Breast epithelium (tissue), 4 donors: ENCODE results near the gene PPAN. TPM values are rescaled to one million over a fixed set of nuclear protein-coding genes. Genes with fewer than 3 reads are reported as not detected.

Source experiments
- DNase-seq, 2 donors: peaks; one replicate each; pipeline ENCODE4 v3.0.0-alpha.2; 2019; ENCODE audit warnings: low spot score in 2 of 2
- H3K27ac ChIP-seq, 2 donors: fragments of 200-600 bp; sonication (generic) in 1 of 2; one replicate each; pipeline ENCODE4 v1.5.1; 2016 to 2019; ENCODE audit warnings: mild to moderate bottlenecking in 1 of 2
- H3K27me3 ChIP-seq, 2 donors: fragments of 200-600 bp; sonication (generic) in 1 of 2; one replicate each; pipeline versions ENCODE4 v1.5.1 to v1.6.0; 2017 to 2019; ENCODE audit warnings: control low read depth in 1 of 2, mild to moderate bottlenecking in 1 of 2
- H3K36me3 ChIP-seq: fragments of 200-600 bp; one replicate; pipeline ENCODE4 v1.5.1; 2019
- H3K4me1 ChIP-seq, 2 donors: fragments of 200-600 bp; sonication (generic); one replicate each; pipeline ENCODE4 v1.5.1; 2016 to 2019; ENCODE audit warnings: control low read depth in 1 of 2
- H3K4me3 ChIP-seq, 3 donors: fragments of 200-600 bp; sonication (generic); 1 replicate in 2 of 3; 2 replicates in 1 of 3; pipeline ENCODE4 v1.5.1; 2016 to 2019; ENCODE audit warnings: mild to moderate bottlenecking in 3 of 3, moderate library complexity in 2 of 3
- H3K9me3 ChIP-seq, 2 donors: fragments of 200-600 bp; sonication (generic) in 1 of 2; one replicate each; pipeline ENCODE4 v1.5.1; 2016 to 2019; ENCODE audit warnings: control low read depth in 1 of 2
- CTCF ChIP-seq, 3 donors: fragments of 450-650 bp; IDR thresholded peaks; one replicate each; pipeline ENCODE4 v1.5.1; 2016 to 2017; ENCODE audit warnings: antibody characterized with exemption in 3 of 3, mild to moderate bottlenecking in 3 of 3, moderate library complexity in 3 of 3
- POLR2A ChIP-seq: fragments of 450-650 bp; IDR thresholded peaks from one replicate; pipeline ENCODE4 v1.6.1; 2016; ENCODE audit warnings: antibody characterized with exemption, mild to moderate bottlenecking, moderate library complexity
- POLR2AphosphoS5 ChIP-seq, 3 donors: sonication (generic); formaldehyde crosslinking; IDR thresholded peaks; one replicate each; pipeline ENCODE4 v1.6.1; 2017; ENCODE audit warnings: antibody characterized with exemption in 3 of 3
- intact Hi-C: fragments of 100-400 bp; cut with DNase I; formaldehyde crosslinking; loops from one replicate; pipeline ENCODE4 v1.15.1; 2023; ENCODE audit warnings: low total_unique reads
- total RNA-seq, 3 donors: library from RNA; depleted of rRNA; stranded (reverse); fragments of >200 nt; gene quantifications; one replicate each; pipeline ENCODE4 v1.1.0, GENCODE V29; 2016

PPAN gene
- total RNA-seq, 3 donors from 2014 or later = 17.1 to 44.2 (median 35.3) TPM

DNA sequence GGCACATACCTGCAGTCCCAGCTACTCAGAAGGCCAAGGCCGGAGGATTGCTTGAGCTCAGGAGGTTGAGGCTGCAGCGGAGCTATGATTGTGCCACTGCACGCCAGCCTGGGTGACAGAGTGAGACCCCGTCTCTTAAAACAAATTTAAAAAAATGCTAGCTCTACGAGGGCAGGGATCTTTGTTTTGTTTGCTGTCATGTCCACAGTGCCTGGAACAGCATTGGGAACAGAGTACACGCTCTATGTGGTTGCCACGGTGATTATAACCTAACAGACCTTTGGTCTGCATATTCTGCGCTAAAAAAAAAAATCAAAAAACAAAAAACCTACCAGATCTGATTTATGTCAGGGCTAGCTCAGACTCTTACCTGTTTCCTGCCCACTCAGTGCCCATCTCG, 22.3 kb upstream of the PPAN start:
- intact Hi-C loops = no loop called here
- no peak overlapping the region for H3K4me3 ChIP-seq
- no peak overlapping the region for H3K27ac ChIP-seq
- no peak for TF ChIP-seq POLR2AphosphoS5 (IDR thresholded peaks at IDR 0.05)
- TF ChIP-seq POLR2A = no peak
- TF ChIP-seq CTCF (IDR thresholded peaks at IDR 0.05) = no peak
- no peaks in the 10 kb centered on the region for H3K27me3 ChIP-seq
- no peaks in the 10 kb centered on the region for H3K9me3 ChIP-seq
- H3K36me3 ChIP-seq = no peaks in the 10 kb centered on the region
- no peaks in the 10 kb centered on the region for H3K4me1 ChIP-seq
- DNase-seq = no peak

- H3K36me3 ChIP-seq = no peaks in the 10 kb centered on the region
- H3K4me1 ChIP-seq = no peaks in the 10 kb centered on the region
Observed at GRCh38 chr19:10084803-10085202, 21.4 kb upstream of the PPAN start.

DNA sequence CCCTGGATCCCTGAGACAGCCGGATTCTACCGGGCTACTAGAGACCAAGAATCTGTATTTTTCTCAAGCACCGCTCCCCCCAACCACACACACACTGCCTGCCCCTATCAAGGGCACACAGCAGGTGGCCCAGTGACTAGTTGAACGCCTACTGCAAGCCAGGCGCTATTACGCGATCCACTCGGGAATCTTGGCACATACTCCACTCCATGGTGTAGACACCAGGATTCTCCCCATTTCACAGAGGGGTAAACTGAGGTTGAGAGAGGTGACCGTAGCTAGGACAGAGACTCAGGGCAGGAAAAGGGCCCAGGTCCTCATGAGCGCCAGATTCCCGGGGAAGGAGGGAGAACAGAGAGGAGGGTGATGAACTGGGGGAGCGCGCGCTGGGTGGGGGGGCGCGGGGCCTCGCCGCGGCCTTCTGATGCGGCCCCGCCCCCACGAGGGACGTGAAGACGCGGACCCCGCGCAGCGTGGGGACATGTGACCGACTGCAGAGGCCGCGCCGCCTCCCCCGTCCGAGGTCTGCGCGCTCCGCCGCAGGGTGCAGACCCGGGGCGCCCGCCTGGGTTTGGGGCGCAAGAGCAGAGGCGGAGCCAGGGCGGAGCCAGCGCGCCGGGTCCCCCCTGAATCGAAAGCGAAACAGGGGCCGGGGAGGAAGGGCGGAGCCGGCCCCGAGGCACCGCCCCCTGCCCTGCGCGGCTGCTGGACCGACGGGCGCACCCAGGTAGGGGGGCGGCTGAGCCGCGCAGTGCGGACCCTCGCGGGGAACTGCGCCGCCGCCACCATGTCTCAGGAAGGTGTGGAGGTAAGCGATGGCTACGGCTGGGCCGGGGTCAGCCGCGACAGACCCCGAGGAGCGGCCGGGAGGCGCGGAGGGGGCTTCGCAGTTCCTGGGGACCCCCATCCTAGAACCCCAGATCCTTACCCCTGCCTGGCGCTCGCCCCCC, 20.2 kb upstream of the PPAN start, which contains the start of gene SHFL:
TSS of gene SHFL (plus strand) at position 677 of the 950 bp plus-strand sequence. CDS start at position 788, 111 bp downstream.
- peak; percentile 33 for TF ChIP-seq POLR2A
- no peak for TF ChIP-seq POLR2AphosphoS5 (IDR thresholded peaks at IDR 0.05)
- Histone ChIP-seq H3K9me3 (no peaks in the 10 kb centered on the region), H3K4me1 (no peaks in the 10 kb centered on the region), H3K27me3 (no peaks in the 10 kb centered on the region), H3K4me3 (peak within 1 kb of the TSS; percentile 93 to 98 (median 96)), H3K27ac (peak within 1 kb of the TSS; percentile 90 to 91), H3K36me3 (no peaks in the 10 kb centered on the region)
- intact Hi-C loops = no loop called here
- peak; percentile 65 for DNase-seq

More at GRCh38 chr19:10084803-10085202, 21.4 kb upstream of the PPAN start:
- Histone ChIP-seq H3K27me3 (no peaks in the 10 kb centered on the region), H3K4me3 (no peak overlapping the region), H3K27ac (no peak overlapping the region), H3K9me3 (no peaks in the 10 kb centered on the region)
- intact Hi-C loops = no loop called here
- no peak for TF ChIP-seq POLR2A
- no peak for TF ChIP-seq POLR2AphosphoS5 (IDR thresholded peaks at IDR 0.05)
- no peak for DNase-seq

- intact Hi-C loops = no loop called here
- DNase-seq = no peak
- peak overlapping the region; percentile 93 to 98 (median 96) for H3K4me3 ChIP-seq
- no peaks in the 10 kb centered on the region for H3K36me3 ChIP-seq
- no peaks in the 10 kb centered on the region for H3K9me3 ChIP-seq
- H3K27ac ChIP-seq = peak overlapping the region; percentile 90 to 91
- no peaks in the 10 kb centered on the region for H3K4me1 ChIP-seq
- no peak for TF ChIP-seq POLR2AphosphoS5 (IDR thresholded peaks at IDR 0.05)
- TF ChIP-seq CTCF (IDR thresholded peaks at IDR 0.05) = no peak
- TF ChIP-seq POLR2A = no peak
- no peaks in the 10 kb centered on the region for H3K27me3 ChIP-seq
Observed at GRCh38 chr19:10086591-10087192, 19.5 kb upstream of the PPAN start.

- no peaks in the 10 kb centered on the region for H3K27me3 ChIP-seq
- intact Hi-C loops = no loop called here
Observed at GRCh38 chr19:10087296-10088061, 18.7 kb upstream of the PPAN start.

More at GRCh38 chr19:10087296-10088061, 18.7 kb upstream of the PPAN start:
- Histone ChIP-seq H3K4me3 (peak overlapping the region in 2 of 3 donors; percentile 93 to 98), H3K27ac (peak overlapping the region; percentile 90 to 91), H3K9me3 (no peaks in the 10 kb centered on the region), H3K36me3 (no peaks in the 10 kb centered on the region), H3K4me1 (no peaks in the 10 kb centered on the region)
- TF ChIP-seq POLR2AphosphoS5 (IDR thresholded peaks at IDR 0.05) (no peak), CTCF (IDR thresholded peaks at IDR 0.05) (no peak), POLR2A (no peak)
- no peak for DNase-seq
